DND-41 (cell line): ENCODE results near the gene PIK3AP1.

Experiments used
- ATAC-seq: fragments of 200-7000 bp; cut with Tn5 transposase; 3 replicates; pipeline ENCODE4 v1.9.1; 2021; ENCODE audit warnings: low read depth; ENCODE audit not compliant: insufficient read depth
- DNase-seq: peaks from one replicate; pipeline ENCODE4 v3.0.0-alpha.2; 2020
- H2AFZ ChIP-seq: 2 replicates; pipeline ENCODE4 v1.6.0; 2012; ENCODE audit warnings: low read depth, low read length
- H3K27ac ChIP-seq: 2 replicates; pipeline ENCODE4 v1.5.1; 2012; ENCODE audit warnings: low read length, inconsistent platforms
- H3K27me3 ChIP-seq: fragments of 200-600 bp; sonication (generic); 2 replicates; pipeline ENCODE4 v1.6.0; 2012; ENCODE audit warnings: low read length, mild to moderate bottlenecking, inconsistent platforms; ENCODE audit not compliant: insufficient read depth, poor library complexity
- H3K36me3 ChIP-seq: 2 replicates; pipeline ENCODE4 v1.5.1; 2012; ENCODE audit warnings: low read length, inconsistent platforms; ENCODE audit not compliant: insufficient read depth
- H3K4me1 ChIP-seq: 2 replicates; pipeline ENCODE4 v1.5.1; 2012; ENCODE audit warnings: mild to moderate bottlenecking, low read length; ENCODE audit not compliant: insufficient read depth
- H3K4me2 ChIP-seq: 2 replicates; pipeline ENCODE4 v1.6.0; 2012; ENCODE audit warnings: mild to moderate bottlenecking, moderate library complexity, low read length, inconsistent platforms; ENCODE audit not compliant: insufficient read depth
- H3K4me3 ChIP-seq, 2 experiments: fragments of 200-600 bp in 1 of 2; shearing (Covaris generic) in 1 of 2; 2 replicates each; pipeline ENCODE4 v1.5.1; 2012 to 2016; ENCODE audit warnings: inconsistent platforms in 2 of 2, low read length in 2 of 2, mild to moderate bottlenecking in 2 of 2, low read depth in 1 of 2, moderate library complexity in 1 of 2
- H3K79me2 ChIP-seq: 2 replicates; pipeline ENCODE4 v1.6.0; 2012; ENCODE audit warnings: low read length, inconsistent platforms; ENCODE audit not compliant: insufficient read depth
- H3K9ac ChIP-seq: 2 replicates; pipeline ENCODE4 v1.6.0; 2012; ENCODE audit warnings: low read depth, mild to moderate bottlenecking, inconsistent platforms, low read length, moderate library complexity
- H3K9me3 ChIP-seq: 2 replicates; pipeline ENCODE4 v1.5.1; 2012; ENCODE audit warnings: low read length, moderate library complexity, mild to moderate bottlenecking, inconsistent platforms; ENCODE audit not compliant: insufficient read depth, severe bottlenecking
- H4K20me1 ChIP-seq: 2 replicates; pipeline ENCODE4 v1.6.0; 2012; ENCODE audit warnings: low read length; ENCODE audit not compliant: insufficient read depth
- EZH2 ChIP-seq: IDR thresholded peaks from 3 replicates; pipeline ENCODE4 v1.6.1; 2012; ENCODE audit warnings: borderline replicate concordance, low read depth, mild to moderate bottlenecking, moderate library complexity, low read length, inconsistent platforms; ENCODE audit not compliant: severe bottlenecking
- TF ChIP-seq, protein P1 (sequence below): IDR thresholded peaks from 2 replicates; pipeline ENCODE4 v1.5.1; 2012; ENCODE audit warnings: borderline replicate concordance, low read length, moderate library complexity, mild to moderate bottlenecking; ENCODE audit not compliant: poor library complexity, severe bottlenecking; ENCODE audit errors: extremely low read depth

PIK3AP1 gene

DNA sequence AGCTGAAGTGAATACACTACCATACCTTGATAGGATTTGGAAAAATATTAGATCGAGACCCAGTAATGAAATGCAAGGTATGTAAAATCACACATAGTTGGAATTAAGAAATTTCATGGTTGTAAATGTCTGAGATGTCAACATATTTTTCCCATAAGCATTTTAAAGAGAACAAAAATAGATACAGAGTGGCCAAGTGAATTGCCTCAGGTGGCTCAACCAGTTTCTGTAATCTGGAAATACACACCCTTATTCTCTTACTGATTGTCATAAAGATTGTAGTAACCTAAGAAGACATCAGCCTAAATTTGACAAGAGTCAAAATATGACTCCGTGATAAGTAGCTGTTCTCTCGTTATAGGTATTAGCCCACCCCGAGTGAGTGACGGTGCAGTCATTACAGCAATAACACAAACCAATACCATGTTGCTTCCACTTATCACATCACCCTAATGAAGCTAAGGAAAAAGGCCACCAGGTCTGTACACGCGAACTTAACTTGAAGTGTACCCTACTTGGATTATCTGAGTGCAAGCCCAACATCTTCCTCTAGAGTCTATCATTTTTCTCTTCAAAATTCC is 23.4 kb downstream of the PIK3AP1 start:
- no peak for DNase-seq

DNA sequence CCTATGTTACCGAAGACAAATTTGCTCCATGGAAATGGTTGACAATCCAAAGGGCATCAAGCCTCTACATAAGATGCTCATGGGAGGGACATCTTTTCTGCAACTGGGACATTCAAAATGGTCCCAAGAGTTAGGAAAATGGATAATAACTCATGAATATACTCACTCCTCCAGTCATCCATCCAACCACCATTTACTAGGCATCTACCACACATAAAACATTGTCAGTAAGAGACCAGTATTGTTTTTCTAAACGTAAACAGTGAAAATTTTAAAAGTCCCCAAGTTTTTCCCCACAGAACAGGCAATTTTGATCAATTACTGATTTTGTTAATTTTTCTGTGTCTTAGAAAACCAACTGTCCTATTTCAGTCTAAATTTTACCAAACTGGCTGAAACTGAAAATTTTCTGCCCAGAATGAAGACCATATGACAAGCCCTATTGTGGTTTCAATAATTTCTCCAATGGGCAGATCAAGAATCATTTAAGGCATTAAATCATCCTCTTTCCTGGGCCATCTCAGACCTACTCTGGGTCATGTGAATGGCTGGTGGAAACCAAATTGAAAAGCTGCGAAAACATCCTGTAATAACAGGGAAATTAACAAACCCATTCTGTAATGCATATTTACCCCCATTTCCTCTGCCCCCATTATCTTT is 24.2 kb downstream of the PIK3AP1 start:
- Histone ChIP-seq H4K20me1 (no peaks in the 10 kb centered on the region), H3K4me3 (no peak overlapping the region), H3K36me3 (no peaks in the 10 kb centered on the region), H3K79me2 (no peaks in the 10 kb centered on the region), H3K9ac (no peak overlapping the region), H3K27me3 (peaks cover 5% of the 10 kb centered on the region), H3K4me1 (peaks cover 9% of the 10 kb centered on the region; the same call in 1 of the 2 replicates), H2AFZ (no peak overlapping the region), H3K4me2 (no peak overlapping the region), H3K9me3 (no peaks in the 10 kb centered on the region), H3K27ac (no peak overlapping the region)
- ATAC-seq = no peak
- TF ChIP-seq, protein P1, sequence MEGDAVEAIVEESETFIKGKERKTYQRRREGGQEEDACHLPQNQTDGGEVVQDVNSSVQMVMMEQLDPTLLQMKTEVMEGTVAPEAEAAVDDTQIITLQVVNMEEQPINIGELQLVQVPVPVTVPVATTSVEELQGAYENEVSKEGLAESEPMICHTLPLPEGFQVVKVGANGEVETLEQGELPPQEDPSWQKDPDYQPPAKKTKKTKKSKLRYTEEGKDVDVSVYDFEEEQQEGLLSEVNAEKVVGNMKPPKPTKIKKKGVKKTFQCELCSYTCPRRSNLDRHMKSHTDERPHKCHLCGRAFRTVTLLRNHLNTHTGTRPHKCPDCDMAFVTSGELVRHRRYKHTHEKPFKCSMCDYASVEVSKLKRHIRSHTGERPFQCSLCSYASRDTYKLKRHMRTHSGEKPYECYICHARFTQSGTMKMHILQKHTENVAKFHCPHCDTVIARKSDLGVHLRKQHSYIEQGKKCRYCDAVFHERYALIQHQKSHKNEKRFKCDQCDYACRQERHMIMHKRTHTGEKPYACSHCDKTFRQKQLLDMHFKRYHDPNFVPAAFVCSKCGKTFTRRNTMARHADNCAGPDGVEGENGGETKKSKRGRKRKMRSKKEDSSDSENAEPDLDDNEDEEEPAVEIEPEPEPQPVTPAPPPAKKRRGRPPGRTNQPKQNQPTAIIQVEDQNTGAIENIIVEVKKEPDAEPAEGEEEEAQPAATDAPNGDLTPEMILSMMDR = no peak
- TF ChIP-seq EZH2 = no peak
- DNase-seq = no peak

More for the DNA sequence above, 23.4 kb downstream of the PIK3AP1 start:
- no peaks in the 10 kb centered on the region for H3K79me2 ChIP-seq
- H3K36me3 ChIP-seq = no peaks in the 10 kb centered on the region
- H3K27me3 ChIP-seq = peaks cover 5% of the 10 kb centered on the region
- H4K20me1 ChIP-seq = no peaks in the 10 kb centered on the region
- no peak overlapping the region for H3K4me2 ChIP-seq
- ATAC-seq = no peak
- no peak overlapping the region for H3K4me3 ChIP-seq
- no peaks in the 10 kb centered on the region for H3K9me3 ChIP-seq
- TF ChIP-seq, protein P1 = no peak
- no peak for TF ChIP-seq EZH2
- peaks cover 9% of the 10 kb centered on the region; the same call in 1 of the 2 replicates for H3K4me1 ChIP-seq
- H3K9ac ChIP-seq = no peak overlapping the region
- H2AFZ ChIP-seq = no peak overlapping the region
- no peak overlapping the region for H3K27ac ChIP-seq

DNA sequence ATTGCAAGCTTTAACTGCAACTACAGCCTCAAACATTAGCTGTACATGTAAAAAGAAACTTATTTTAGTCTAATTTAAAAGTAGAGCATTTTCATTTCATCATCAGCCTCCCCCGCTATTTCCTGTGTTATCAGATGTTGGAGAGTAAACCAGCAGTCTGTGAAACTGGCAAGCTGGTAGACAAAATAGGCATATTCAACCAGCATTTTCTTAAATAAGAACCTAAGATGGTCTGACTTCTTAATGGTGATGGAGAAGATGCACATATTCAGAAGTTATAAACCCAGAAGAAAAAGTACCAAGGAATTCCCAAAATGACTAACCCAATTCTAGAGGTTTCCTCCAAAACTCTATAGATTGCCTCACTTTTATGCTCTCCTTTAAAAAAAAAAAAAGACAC is 24.9 kb downstream of the PIK3AP1 start:
- no peaks in the 10 kb centered on the region for H3K36me3 ChIP-seq
- no peak overlapping the region for H3K9ac ChIP-seq
- peaks cover 5% of the 10 kb centered on the region for H3K27me3 ChIP-seq
- H2AFZ ChIP-seq = no peak overlapping the region
- no peaks in the 10 kb centered on the region for H3K79me2 ChIP-seq
- H3K27ac ChIP-seq = no peak overlapping the region
- peak; percentile 50; the same call in 2 of the 3 replicates for ATAC-seq
- no peak overlapping the region; the same call in 1 of the 2 replicates for H3K4me2 ChIP-seq
- peaks cover 9% of the 10 kb centered on the region; the same call in 1 of the 2 replicates for H3K4me1 ChIP-seq
- no peaks in the 10 kb centered on the region for H3K9me3 ChIP-seq
- no peak for DNase-seq
- no peak overlapping the region for H3K4me3 ChIP-seq
- TF ChIP-seq, protein P1 = no peak
- TF ChIP-seq EZH2 = no peak
- H4K20me1 ChIP-seq = no peaks in the 10 kb centered on the region
